Cardiac fibroblast (primary cell): ENCODE data around the gene GTF2H3.

Source experiments
- DNase-seq, 2 donors: peaks; one replicate each; pipeline versions ENCODE4 v3.0.0 to v3.0.0-alpha.2; 2010; ENCODE audit warnings: low read depth in 2 of 2
- H3K4me3 ChIP-seq, 2 donors: replicated peaks in 1 of 2; 1 replicate in 1 of 2; 2 replicates in 1 of 2; pipeline ENCODE4 v1.5.1; 2011; ENCODE audit warnings: low read depth in 2 of 2, low read length in 2 of 2, mild to moderate bottlenecking in 2 of 2, moderate library complexity in 1 of 2
- CTCF ChIP-seq: IDR thresholded peaks from one replicate; pipeline ENCODE4 v1.5.1; 2011; ENCODE audit warnings: low read depth, mild to moderate bottlenecking, low read length, inconsistent platforms

The GTF2H3 gene

GRCh38 chr12:123657211-123657610 lies 23.6 kb downstream of the GTF2H3 start:
- no peak for DNase-seq
- no peak for TF ChIP-seq CTCF
- no peak overlapping the region for H3K4me3 ChIP-seq

GRCh38 chr12:123659996-123660727 lies 26.5 kb downstream of the GTF2H3 start:
- peak; percentile 85 to 94 for DNase-seq
- H3K4me3 ChIP-seq, result no peak overlapping the region
- no peak for TF ChIP-seq CTCF

- TF ChIP-seq CTCF, result no peak
- DNase-seq, result no peak
- no peak overlapping the region for H3K4me3 ChIP-seq
Measured at GRCh38 chr12:123667771-123668170, 34.1 kb downstream of the GTF2H3 start.

GRCh38 chr12:123670882-123671728 lies 37.5 kb downstream of the GTF2H3 start, which contains the start of gene TCTN2:
Gene TCTN2 (plus strand): TSS chr12:123671113. CDS start chr12:123671241, 128 bp downstream.
- TF ChIP-seq CTCF, result no peak
- DNase-seq, result peak; percentile 92 to 95
- H3K4me3 ChIP-seq, result peak within 1 kb of the TSS; percentile 83 to 93

- DNase-seq, result peak in 1 of 2 donors; percentile 11
- no peak for TF ChIP-seq CTCF
- peak overlapping the region in 1 of 2 donors; percentile 83 for H3K4me3 ChIP-seq
Measured at GRCh38 chr12:123671876-123672275, 38.2 kb downstream of the GTF2H3 start.

- TF ChIP-seq CTCF, result no peak
- DNase-seq, result no peak
- H3K4me3 ChIP-seq, result no peak overlapping the region
Measured at GRCh38 chr12:123675436-123675835, 41.8 kb downstream of the GTF2H3 start.
